Measurements from ENCODE around the gene RSU1.

RSU1 gene

GRCh38 chr10:16789765-16790164 is 27.5 kb downstream of the RSU1 start:
- TF ChIP-seq Cebpa-rat (IDR thresholded peaks at IDR 0.05), result no peak
- H3K4me2 ChIP-seq, result no peak overlapping the region
- no peak overlapping the region for H3K4me3 ChIP-seq
- no peak overlapping the region for H3K27ac ChIP-seq
- H4K20me1 ChIP-seq, result no peaks in the 10 kb centered on the region
- no peaks in the 10 kb centered on the region for H3K27me3 ChIP-seq
- peaks cover 8% of the 10 kb centered on the region for H3K9me3 ChIP-seq
- no peaks in the 10 kb centered on the region for H3K4me1 ChIP-seq
- H3K36me3 ChIP-seq, result peaks cover 45% of the 10 kb centered on the region
- no peak overlapping the region for H3K9ac ChIP-seq

GRCh38 chr10:16789261-16789660 is 28.0 kb downstream of the RSU1 start:
- Histone ChIP-seq H4K20me1 (no peaks in the 10 kb centered on the region), H3K36me3 (peaks cover 50% of the 10 kb centered on the region)
- no peak for TF ChIP-seq Cebpa-rat (IDR thresholded peaks at IDR 0.05)

DNA sequence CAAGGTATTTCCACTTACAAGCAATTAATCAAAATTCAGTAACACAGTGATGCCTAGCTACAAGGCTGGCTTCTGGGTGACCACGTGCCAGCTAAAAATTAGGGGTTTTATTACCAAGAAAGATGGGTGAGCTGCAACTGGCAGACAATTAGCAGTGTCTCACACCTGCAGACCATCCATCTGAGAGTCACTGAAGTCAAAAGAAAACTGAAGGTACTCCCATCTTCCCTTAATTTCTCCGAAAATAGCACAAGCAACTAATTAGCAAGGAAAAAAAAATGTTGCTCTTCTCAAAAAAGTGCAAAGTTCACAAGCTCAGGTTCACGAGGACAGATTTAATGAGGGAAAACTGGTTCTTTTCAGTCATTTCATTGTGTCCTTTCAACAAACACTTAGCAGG is 28.4 kb downstream of the RSU1 start:
- H3K4me3 ChIP-seq, result no peak overlapping the region
- no peak overlapping the region for H3K9ac ChIP-seq
- peaks cover 49% of the 10 kb centered on the region for H3K36me3 ChIP-seq
- H3K27ac ChIP-seq, result no peak overlapping the region
- no peaks in the 10 kb centered on the region for H3K27me3 ChIP-seq
- H3K4me1 ChIP-seq, result no peaks in the 10 kb centered on the region
- no peaks in the 10 kb centered on the region for H4K20me1 ChIP-seq
- H3K9me3 ChIP-seq, result peaks cover 13% of the 10 kb centered on the region
- no peak overlapping the region for H3K4me2 ChIP-seq
- no peak for TF ChIP-seq Cebpa-rat (IDR thresholded peaks at IDR 0.05)

More at GRCh38 chr10:16789261-16789660, 28.0 kb downstream of the RSU1 start:
- Histone ChIP-seq H3K9me3 (peaks cover 13% of the 10 kb centered on the region), H3K27me3 (no peaks in the 10 kb centered on the region), H3K4me3 (no peak overlapping the region), H3K4me1 (no peaks in the 10 kb centered on the region), H3K27ac (no peak overlapping the region), H3K9ac (no peak overlapping the region), H3K4me2 (no peak overlapping the region)

- H3K9ac ChIP-seq, result no peak overlapping the region
- H3K4me1 ChIP-seq, result no peaks in the 10 kb centered on the region
- peaks cover 45% of the 10 kb centered on the region for H3K36me3 ChIP-seq
- H3K4me2 ChIP-seq, result no peak overlapping the region
- no peak overlapping the region for H3K4me3 ChIP-seq
- H3K27ac ChIP-seq, result no peak overlapping the region
- no peaks in the 10 kb centered on the region for H4K20me1 ChIP-seq
- H3K27me3 ChIP-seq, result no peaks in the 10 kb centered on the region
- no peak for TF ChIP-seq Cebpa-rat (IDR thresholded peaks at IDR 0.05)
- peaks cover 13% of the 10 kb centered on the region for H3K9me3 ChIP-seq
These were observed 29.1 kb downstream of the RSU1 start for GRCh38 chr10:16788125-16788524.

DNA sequence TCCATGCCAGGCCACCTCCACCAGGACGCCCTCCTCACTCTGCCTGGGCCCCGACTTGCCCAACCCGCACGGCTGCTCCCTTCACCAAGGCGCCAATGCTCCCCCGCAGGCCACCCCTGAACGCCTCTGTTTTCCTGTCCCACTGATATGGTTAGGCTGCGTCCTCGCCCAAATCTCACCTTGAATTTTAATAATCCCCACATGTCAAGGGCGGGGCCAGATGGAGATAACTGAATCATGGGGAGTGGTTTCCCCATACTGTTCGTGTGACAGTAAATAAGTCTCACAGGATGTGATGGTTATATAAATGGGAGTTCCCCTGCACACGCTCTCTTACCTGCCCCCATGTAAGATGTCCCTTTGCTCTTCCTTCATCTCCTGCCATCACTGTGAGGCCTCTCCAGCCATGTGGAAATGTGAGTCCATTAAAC is 29.8 kb downstream of the RSU1 start:
- H3K27ac ChIP-seq, result no peak overlapping the region
- H3K9ac ChIP-seq, result no peak overlapping the region
- H3K9me3 ChIP-seq, result peaks cover 11% of the 10 kb centered on the region
- no peak overlapping the region for H3K4me3 ChIP-seq
- H3K4me1 ChIP-seq, result no peaks in the 10 kb centered on the region
- H4K20me1 ChIP-seq, result no peaks in the 10 kb centered on the region
- TF ChIP-seq Cebpa-rat (IDR thresholded peaks at IDR 0.05), result no peak
- peaks cover 41% of the 10 kb centered on the region for H3K36me3 ChIP-seq
- no peaks in the 10 kb centered on the region for H3K27me3 ChIP-seq
- H3K4me2 ChIP-seq, result no peak overlapping the region

GRCh38 chr10:16780338-16780880 is 36.8 kb downstream of the RSU1 start:
- H3K27ac ChIP-seq, result no peak overlapping the region
- peaks cover 8% of the 10 kb centered on the region for H3K9me3 ChIP-seq
- no peak overlapping the region for H3K4me2 ChIP-seq
- no peaks in the 10 kb centered on the region for H3K27me3 ChIP-seq
- TF ChIP-seq Cebpa-rat (IDR thresholded peaks at IDR 0.05), result no peak
- peaks cover 9% of the 10 kb centered on the region for H3K4me1 ChIP-seq
- H3K36me3 ChIP-seq, result peaks cover 32% of the 10 kb centered on the region
- H3K9ac ChIP-seq, result no peak overlapping the region
- no peak overlapping the region for H3K4me3 ChIP-seq
- H4K20me1 ChIP-seq, result no peaks in the 10 kb centered on the region

- H3K4me2 ChIP-seq, result peak overlapping the region; percentile 3
- peaks cover 9% of the 10 kb centered on the region for H3K4me1 ChIP-seq
- H3K4me3 ChIP-seq, result no peak overlapping the region
- no peaks in the 10 kb centered on the region for H4K20me1 ChIP-seq
- H3K27ac ChIP-seq, result no peak overlapping the region
- peaks cover 1% of the 10 kb centered on the region; the same call in 1 of the 2 replicates for H3K9me3 ChIP-seq
- no peak for TF ChIP-seq Cebpa-rat (IDR thresholded peaks at IDR 0.05)
- no peak overlapping the region for H3K9ac ChIP-seq
- H3K36me3 ChIP-seq, result peaks cover 26% of the 10 kb centered on the region
- H3K27me3 ChIP-seq, result no peaks in the 10 kb centered on the region
These were observed 37.8 kb downstream of the RSU1 start for GRCh38 chr10:16779384-16779915.

DNA sequence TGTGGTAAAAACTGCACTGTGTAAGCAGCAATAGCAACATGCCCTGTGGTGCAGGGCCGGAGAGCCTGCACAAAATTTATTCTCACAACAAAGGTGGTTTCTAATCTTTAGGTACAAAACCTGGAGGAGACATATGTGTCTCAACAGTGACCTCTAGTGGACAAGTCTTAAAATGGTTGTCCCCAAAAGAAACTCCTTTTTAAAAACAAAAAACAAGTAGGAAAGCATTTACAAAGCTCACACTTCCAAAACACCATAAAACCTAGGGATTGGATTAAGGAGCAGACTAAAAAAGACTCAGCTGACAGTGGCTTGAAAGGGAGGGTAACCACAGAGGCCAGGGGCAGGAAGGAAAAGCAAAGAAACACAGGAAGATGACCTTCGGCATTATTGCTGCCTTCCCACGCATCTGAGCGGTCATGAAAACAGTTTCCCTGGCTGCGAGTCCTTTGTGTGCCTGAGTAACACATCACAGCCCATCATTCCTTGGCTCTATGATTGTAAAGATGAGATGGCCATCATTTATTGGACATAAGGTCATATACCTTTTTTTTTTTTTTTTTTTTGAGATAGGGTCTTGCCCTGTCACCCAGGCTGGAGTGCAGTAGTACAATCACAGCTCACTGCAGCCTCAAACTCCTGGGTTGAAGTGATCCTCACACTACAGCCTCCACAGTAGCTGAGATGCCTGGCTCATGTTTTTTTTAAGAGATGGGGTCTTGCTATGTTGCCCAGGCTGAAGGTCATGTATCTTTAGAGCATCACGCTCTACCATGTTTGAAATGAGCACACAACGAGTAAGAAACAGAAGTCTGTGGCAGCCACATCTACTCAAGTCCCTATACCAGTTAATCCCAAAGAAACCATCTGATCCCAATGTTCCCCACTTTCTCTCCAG is 39.5 kb downstream of the RSU1 start:
- Histone ChIP-seq H3K27me3 (no peaks in the 10 kb centered on the region), H3K4me2 (0 out of 2 replicates have a peak overlapping the region, but pooled peaks have one; percentile 10), H3K4me3 (no peak overlapping the region), H3K9me3 (no peaks in the 10 kb centered on the region), H3K4me1 (peaks cover 9% of the 10 kb centered on the region), H3K9ac (0 out of 2 replicates have a peak overlapping the region, but pooled peaks have one; percentile 11), H3K36me3 (peaks cover 21% of the 10 kb centered on the region; the same call in 1 of the 2 replicates), H3K27ac (no peak overlapping the region), H4K20me1 (no peaks in the 10 kb centered on the region)
- TF ChIP-seq Cebpa-rat (IDR thresholded peaks at IDR 0.05), result no peak

- no peak overlapping the region for H3K27ac ChIP-seq
- H3K27me3 ChIP-seq, result no peaks in the 10 kb centered on the region
- no peak overlapping the region for H3K4me3 ChIP-seq
- TF ChIP-seq Cebpa-rat (IDR thresholded peaks at IDR 0.05), result no peak
- H3K9ac ChIP-seq, result no peak overlapping the region
- H3K9me3 ChIP-seq, result no peaks in the 10 kb centered on the region
- H3K4me2 ChIP-seq, result no peak overlapping the region
- peaks cover 9% of the 10 kb centered on the region for H3K4me1 ChIP-seq
- no peaks in the 10 kb centered on the region for H4K20me1 ChIP-seq
- H3K36me3 ChIP-seq, result 0 out of 2 replicates have a peak, but pooled peaks cover 17% of the 10 kb centered on the region
These were observed 40.3 kb downstream of the RSU1 start for GRCh38 chr10:16776896-16777295.

DNA sequence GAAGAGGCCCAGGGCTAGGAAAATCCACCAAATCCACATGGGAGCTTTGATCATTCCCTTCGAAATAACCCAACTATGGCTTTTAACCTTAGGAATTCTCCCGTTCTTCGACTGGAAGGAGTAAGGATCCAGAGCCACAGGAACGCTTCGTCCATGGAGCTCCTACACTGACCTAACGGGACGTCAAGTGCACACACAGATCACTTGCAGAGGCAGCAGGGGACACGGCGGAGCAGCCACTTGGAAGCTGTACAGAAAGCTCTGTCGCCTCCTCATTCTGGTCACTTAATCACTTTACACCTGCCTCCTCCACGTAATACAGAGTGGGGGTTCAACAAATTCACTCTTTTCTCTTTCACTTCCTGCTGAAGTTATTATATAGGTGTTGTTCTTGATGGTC is 43.9 kb downstream of the RSU1 start:
- Histone ChIP-seq H3K9ac (no peak overlapping the region), H3K4me2 (no peak overlapping the region), H3K27ac (no peak overlapping the region), H4K20me1 (no peaks in the 10 kb centered on the region), H3K36me3 (0 out of 2 replicates have a peak, but pooled peaks cover 5% of the 10 kb centered on the region), H3K27me3 (no peaks in the 10 kb centered on the region), H3K4me1 (no peaks in the 10 kb centered on the region), H3K9me3 (no peaks in the 10 kb centered on the region), H3K4me3 (no peak overlapping the region)
- no peak for TF ChIP-seq Cebpa-rat (IDR thresholded peaks at IDR 0.05)

All from BLaER1 (cell line).